PC-9 (cell line): ENCODE data around the gene ZFP3.

Experiments used
- CTCF ChIP-seq: fragments of 200-600 bp; sonication (generic); conservative IDR thresholded peaks from 2 replicates; pipeline ENCODE4 v1.6.1; 2017; ENCODE audit warnings: mixed run types, antibody characterized with exemption, mild to moderate bottlenecking, moderate library complexity
- EZH2 ChIP-seq: fragments of 200-600 bp; sonication (generic); IDR thresholded peaks from 2 replicates; pipeline ENCODE4 v1.8.0; 2017; ENCODE audit warnings: antibody characterized with exemption, low read depth

- TF ChIP-seq CTCF: no peak
- no peak for TF ChIP-seq EZH2
Measured at GRCh38 chr17:5047446-5047845, 30.8 kb upstream of the ZFP3 start.
